AG08395 (cell line): ENCODE results near the gene GAS7.

Source experiments
- DNase-seq: peaks from one replicate; pipeline ENCODE4 v3.0.0; 2012; ENCODE audit warnings: mixed read lengths, low spot score

The GAS7 gene

GRCh38 chr17:10200645-10201044 is 2.2 kb upstream of the GAS7 start:
- no peak for DNase-seq

GRCh38 chr17:10200016-10200415 is 1.6 kb upstream of the GAS7 start:
- no peak for DNase-seq

DNA sequence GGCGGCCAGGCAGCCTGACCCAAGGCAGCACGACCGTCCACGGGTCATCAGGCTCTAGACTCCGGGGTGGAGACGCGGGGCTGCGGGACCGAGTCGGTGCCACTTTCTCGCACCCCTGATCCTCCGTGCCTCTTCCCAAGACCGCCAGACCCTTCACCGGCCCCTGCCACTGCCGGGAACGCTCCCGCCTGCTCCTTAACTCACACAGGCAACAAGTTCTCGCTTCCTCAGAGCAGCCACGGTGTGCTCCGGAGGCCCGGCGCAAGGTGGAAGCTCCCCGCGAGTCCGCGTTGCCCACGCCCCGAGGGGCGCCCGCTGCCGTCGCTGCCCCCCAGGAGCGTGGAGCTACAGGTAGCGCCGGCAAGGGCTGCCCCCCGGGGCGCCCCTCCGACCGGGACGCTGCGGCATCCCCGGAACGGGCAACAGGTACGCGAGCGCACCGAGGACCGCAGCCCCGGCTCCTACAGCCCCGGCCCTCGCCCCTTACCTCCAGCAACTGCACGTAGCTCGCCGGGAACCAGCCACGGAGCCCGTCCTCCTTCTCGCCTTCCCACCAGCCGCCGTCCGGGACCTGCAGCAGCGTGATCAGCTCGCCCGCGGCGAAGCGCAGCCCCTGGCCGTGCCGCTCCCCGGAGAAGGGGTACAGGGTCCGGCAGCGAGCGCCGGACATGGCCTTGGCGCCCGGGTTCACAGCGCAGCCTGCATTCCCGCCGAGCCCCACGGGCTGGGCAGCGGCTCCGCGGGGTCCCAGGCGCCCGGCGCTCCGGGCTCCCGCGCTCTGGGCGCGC is 491 bp downstream of the GAS7 start:
- no peak for DNase-seq

DNA sequence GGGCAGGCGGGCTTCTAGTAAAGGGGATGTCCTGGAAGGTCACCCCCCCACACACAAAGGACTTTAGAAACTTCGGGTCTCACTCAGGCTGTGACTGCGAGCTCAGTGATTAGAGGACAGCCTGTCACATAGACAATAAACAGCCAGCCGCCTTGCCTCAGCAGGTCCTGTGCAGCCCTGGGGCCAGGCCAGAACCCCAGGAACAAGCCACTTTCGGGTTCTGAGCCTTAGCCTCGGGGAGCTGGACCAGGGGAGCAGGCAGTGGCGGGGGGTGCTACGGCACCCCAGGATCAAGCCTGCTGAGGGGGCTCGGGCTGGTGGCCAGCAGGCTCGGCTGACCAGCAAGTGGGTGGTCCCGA is 1.1 kb downstream of the GAS7 start:
- DNase-seq, result no peak

DNA sequence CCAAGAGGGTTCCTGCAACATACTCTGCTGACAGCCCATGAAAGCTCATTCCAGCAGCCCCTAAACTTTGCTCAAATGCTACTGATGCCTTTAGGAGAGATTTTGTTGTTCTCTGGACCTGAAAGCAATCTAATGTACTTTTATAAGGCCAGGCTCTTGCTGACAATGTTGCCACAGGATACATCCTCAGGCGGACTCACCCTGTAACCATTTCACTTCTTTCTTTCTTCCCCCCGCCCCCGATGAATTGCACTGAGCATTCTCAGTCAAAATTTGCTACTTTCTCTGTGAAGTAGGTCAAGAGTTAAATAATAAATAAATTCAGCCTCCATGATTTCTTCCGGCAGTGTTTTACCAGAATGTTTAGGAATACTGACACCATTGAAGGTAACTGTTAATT is 1.5 kb downstream of the GAS7 start:
- no peak for DNase-seq

DNA sequence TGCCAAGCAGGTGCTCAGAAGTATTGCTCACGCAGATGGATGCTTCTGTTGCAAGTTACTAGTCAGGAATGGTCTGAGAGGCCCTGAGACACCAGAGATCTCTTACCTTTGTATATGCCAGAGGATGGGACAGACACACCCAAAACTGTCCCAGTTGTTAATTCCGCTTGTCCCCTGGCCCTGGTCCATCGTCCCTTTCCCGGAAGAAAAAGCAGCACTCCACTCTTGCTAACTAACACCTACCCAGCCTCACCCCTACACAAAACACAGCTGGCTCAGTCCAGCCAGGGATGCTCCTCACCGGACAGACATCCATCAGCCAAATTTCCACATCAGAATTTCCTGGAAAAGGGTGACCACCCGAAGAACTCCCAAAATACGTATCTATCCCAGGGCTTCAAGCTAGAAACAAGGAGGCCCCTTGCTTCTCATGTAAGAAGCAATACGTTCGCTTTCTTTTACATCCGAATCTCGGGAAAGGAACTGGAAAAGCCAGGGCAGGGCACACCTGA is 2.0 kb downstream of the GAS7 start:
- no peak for DNase-seq

- DNase-seq, result no peak
Observed at GRCh38 chr17:10195090-10195805, 3.2 kb downstream of the GAS7 start.

- no peak for DNase-seq
Observed at GRCh38 chr17:10193632-10194031, 4.8 kb downstream of the GAS7 start.

GRCh38 chr17:10192972-10193371 is 5.4 kb downstream of the GAS7 start:
- peak; percentile 86 for DNase-seq

DNA sequence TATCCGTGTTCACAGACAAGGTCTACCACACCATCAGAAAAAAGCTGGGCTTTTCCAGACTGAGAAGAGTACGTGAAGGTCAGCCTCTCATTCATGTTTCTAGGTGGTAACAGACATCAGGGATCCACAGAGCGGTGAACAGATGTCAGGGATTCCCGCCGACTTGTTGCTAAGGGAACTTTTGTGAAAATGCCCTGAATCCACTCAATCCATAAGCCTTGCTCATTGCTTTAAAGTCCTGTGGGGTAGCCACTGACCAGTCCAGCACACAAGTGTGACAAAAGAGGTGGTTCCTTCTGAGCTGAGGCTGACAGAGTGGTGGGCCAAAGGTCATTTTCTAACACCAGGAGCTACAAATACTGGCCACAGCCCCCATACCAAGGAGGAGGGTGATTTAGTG is 5.9 kb downstream of the GAS7 start:
- no peak for DNase-seq

DNA sequence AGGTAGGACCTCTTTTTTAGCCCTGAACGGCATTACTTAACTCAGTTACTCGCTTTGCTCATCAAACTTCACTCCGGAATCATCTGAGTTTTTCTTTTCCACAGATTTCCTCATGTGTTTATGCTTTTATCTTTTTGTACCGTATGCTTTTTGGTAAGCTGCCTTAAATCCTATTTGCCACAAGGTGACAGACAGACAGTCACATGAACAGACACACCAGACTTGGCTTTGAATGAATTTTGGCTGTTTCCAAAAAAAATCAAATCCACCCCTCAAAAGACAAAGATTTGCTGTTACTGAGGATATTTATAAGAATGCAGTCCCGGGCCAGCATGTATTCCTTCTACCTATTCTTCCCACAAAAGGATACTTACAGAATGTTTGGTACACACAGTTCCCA is 10.9 kb downstream of the GAS7 start:
- DNase-seq, result no peak

DNA sequence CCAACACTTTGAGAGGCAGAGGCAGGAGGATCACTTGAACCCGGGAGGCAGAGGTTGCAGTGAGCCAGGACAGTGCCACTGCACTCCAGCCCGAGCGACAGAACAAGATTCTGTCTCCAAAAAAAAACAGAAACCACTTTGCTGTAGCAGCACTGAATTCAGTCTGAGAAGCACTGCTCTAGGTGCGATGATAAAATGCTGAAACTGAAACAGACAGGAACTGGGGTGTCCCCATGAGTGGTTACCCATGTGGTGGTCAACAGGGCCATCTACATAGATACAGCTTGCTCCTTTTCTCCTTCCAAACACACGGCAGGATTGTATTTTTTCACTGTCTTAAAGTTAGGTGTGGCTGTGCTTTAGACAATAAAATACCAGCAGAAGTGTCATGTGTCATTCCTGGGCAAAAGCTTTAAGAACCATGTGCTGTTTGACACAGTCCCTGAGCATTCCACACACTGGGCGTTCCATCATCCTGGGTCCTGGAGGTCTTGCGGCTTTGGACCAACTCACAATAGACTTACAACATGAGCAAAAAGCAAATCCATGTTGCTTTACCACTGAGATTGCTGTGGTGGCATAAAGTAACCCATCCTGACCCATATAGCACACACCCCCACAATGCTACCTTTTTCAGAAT is 11.5 kb downstream of the GAS7 start:
- no peak for DNase-seq

DNA sequence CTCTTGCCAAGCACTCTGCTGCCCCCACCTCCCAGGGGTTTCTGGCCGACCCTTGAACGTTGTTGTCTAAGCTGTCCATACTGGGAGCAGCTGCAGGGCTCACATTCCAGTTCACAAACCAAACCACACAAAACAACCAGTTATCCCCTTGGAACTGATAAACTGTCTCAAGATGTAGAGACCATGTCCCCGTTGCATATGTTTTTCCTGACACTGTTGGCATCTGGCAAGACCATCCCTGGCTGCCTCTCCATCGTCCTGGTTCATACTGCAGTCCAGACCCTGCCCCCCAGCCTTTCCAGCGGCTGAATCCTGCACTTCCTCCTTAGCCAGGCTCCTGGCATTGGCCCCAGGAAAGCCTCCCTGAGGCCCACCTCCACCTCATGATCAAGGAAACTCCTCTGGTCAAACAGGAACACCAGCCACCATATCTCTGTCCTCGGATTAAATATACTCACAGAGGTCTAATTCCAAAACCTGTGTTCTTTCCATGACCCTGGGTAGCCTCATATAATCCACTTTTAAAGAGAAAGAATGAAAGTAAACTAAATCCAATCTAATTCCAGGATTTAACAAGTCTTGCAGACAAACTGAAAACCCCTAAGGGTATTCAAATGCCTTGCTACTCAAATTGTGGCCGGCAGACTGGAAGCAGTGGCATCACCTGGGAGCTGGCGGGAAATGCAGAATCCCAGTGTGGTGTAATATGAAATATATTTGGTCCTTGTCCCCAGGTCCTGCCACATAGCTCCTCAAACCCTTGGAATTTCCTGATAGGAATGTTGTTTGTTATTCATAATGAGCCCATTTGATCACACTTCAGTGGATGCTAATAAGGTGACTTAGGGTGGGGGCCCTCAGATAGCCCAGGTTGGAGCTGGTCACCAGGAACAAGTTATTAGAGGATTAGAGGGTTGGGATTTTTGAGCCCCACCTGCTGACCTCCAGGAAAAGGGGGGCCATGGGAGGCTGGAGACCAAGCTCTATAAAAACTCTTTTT is 14.2 kb downstream of the GAS7 start:
- DNase-seq, result no peak

- DNase-seq, result no peak
Observed at GRCh38 chr17:10182785-10183184, 15.6 kb downstream of the GAS7 start.

- peak; percentile 58 for DNase-seq
Observed at GRCh38 chr17:10178506-10178991, 19.9 kb downstream of the GAS7 start.

DNA sequence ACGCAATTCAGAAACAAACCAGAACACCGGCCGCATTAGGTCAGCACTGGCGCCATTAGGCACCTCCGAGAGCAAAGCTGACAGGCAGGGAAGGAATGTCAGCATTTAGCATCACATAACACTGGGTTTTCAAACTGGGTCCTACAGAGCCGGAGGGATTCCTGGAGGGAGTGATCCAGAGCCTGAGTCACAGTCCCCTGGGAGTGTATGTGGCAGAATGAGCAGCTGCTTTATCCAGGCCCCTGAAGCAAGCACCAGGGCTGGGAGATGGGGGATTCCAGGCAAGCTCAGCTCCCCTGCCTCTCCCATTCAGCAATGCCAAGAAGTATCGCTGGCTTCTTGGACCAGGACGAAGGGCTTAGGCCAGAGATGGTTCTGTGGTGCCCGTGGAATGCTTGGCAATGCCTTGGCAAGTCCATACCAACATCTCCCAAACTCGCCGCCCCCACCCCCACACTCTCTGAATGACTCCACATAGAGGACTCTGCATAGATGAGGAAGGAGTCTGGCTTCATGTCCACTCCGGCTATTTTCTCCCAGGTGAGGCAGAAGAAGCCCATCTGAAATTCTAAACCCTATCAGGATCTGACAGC is 20.4 kb downstream of the GAS7 start:
- peak; percentile 93 for DNase-seq

DNA sequence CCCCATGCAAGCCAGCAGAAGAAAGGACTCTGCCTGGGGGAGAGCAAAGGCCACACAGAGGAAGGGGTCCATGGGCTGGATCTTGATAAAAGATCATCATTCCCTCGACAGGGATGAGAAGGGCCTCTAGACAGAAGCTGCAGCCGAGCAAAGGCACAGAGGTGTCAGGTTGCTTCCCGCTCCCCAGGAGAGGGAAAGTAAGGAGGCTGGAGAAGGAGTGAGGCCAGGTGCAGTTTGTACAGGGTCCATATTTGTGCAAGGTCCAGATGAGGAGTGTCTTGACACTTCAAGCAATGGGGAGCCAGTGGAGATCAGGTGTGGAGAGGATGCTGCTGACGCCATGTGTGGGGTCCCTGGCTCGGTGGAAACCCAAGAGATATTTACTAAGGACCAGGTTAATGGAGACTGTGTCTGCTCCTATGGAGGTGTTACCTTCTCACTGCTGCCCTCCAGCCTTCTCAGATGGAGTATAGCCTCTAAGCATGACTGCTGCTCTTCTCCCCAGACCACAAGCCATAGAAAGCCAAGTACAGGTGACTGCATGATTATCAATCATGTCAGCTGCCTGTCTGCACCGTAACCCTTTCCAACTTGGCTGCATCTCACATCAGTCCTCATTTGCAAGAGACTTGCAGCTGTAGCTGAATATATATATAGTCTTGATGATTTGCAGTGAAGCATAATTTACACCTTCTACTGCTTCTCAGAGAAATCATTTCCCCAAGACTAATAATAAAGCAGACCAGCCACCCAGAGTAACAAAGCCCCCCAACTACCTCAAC is 21.1 kb downstream of the GAS7 start:
- no peak for DNase-seq

GRCh38 chr17:10173913-10174312 is 24.5 kb downstream of the GAS7 start:
- no peak for DNase-seq

- DNase-seq, result no peak
Observed at GRCh38 chr17:10172778-10173177, 25.6 kb downstream of the GAS7 start.

GRCh38 chr17:10172241-10172741 is 26.1 kb downstream of the GAS7 start:
- peak; percentile 51 for DNase-seq
